Dedifferentiated amniotic fluid mesenchymal stem cell (primary cell): ENCODE results near the gene FA2H.
"Not testable (repeated sequence)": the region's sequence is repeated elsewhere in the genome, so short reads cannot be mapped to it uniquely, and the experiment has no call there.

Source experiments
- DNase-seq: peaks from one replicate; pipeline ENCODE4 v3.0.0-alpha.2; 2016; ENCODE audit errors: extremely low spot score

FA2H gene

GRCh38 chr16:74774223-74775139 is at the start of gene FA2H:
TSS of gene FA2H (minus strand) at chr16:74774820. CDS start at chr16:74774755, 65 bp downstream.
- no peak for DNase-seq

GRCh38 chr16:74817851-74818250 is 43.2 kb upstream of the FA2H start:
- no peak for DNase-seq

GRCh38 chr16:74813109-74813641 is 38.6 kb upstream of the FA2H start:
- DNase-seq: peak; percentile 44

- no peak for DNase-seq
Observed at GRCh38 chr16:74811911-74812310, 37.3 kb upstream of the FA2H start.

GRCh38 chr16:74811216-74811615 is 36.6 kb upstream of the FA2H start:
- DNase-seq: not testable (repeated sequence)

- no peak for DNase-seq
Observed at GRCh38 chr16:74807052-74807646, 32.5 kb upstream of the FA2H start.

GRCh38 chr16:74800216-74800871 is 25.7 kb upstream of the FA2H start:
- DNase-seq: no peak

- DNase-seq: no peak
Observed at GRCh38 chr16:74797414-74797813, 22.8 kb upstream of the FA2H start.

GRCh38 chr16:74795104-74795503 is 20.5 kb upstream of the FA2H start:
- DNase-seq: no peak

GRCh38 chr16:74794668-74795067 is 20.0 kb upstream of the FA2H start:
- DNase-seq: no peak

- no peak for DNase-seq
Observed at GRCh38 chr16:74793571-74793970, 19.0 kb upstream of the FA2H start.

- DNase-seq: no peak
Observed at GRCh38 chr16:74792225-74792624, 17.6 kb upstream of the FA2H start.

GRCh38 chr16:74791749-74792148 is 17.1 kb upstream of the FA2H start:
- not testable (repeated sequence) for DNase-seq

GRCh38 chr16:74788108-74788507 is 13.5 kb upstream of the FA2H start:
- DNase-seq: no peak

GRCh38 chr16:74785031-74785430 is 10.4 kb upstream of the FA2H start:
- DNase-seq: no peak

- no peak for DNase-seq
Observed at GRCh38 chr16:74778646-74779045, 4.0 kb upstream of the FA2H start.

GRCh38 chr16:74776926-74777325 is 2.3 kb upstream of the FA2H start:
- DNase-seq: no peak

- no peak for DNase-seq
Observed at GRCh38 chr16:74775255-74775654, 635 bp upstream of the FA2H start.

- no peak for DNase-seq
Observed at GRCh38 chr16:74773446-74774222, 986 bp downstream of the FA2H start.

GRCh38 chr16:74771656-74772315 is 2.8 kb downstream of the FA2H start:
- DNase-seq: no peak
